Cerebellar cortex (tissue), 1 donor: ENCODE results near the gene STRN.

Experiments used
- DNase-seq: peaks from one replicate; pipeline ENCODE4 v3.0.0-alpha.2; 2015; ENCODE audit warnings: low spot score

Gene STRN

GRCh38 chr2:36797324-36798070 lies 168.8 kb downstream of the STRN start:
- no peak for DNase-seq
